Brain microvascular endothelial cell (primary cell): Measurements from ENCODE around the gene DONSON.
"Not testable (repeated sequence)": the region's sequence is repeated elsewhere in the genome, so short reads cannot be mapped to it uniquely, and the experiment has no call there.

Experiments used
- DNase-seq: peaks from one replicate; pipeline ENCODE4 v3.0.0-alpha.2; 2020
- H3K27ac ChIP-seq: fragments of 250-450 bp; sonication (Bioruptor Pico); 2 replicates; pipeline ENCODE4 v1.5.1; 2020; ENCODE audit warnings: mild to moderate bottlenecking, moderate library complexity
- H3K27me3 ChIP-seq: fragments of 250-450 bp; sonication (Bioruptor Pico); replicated peaks from 2 replicates; pipeline ENCODE4 v1.5.1; 2020; ENCODE audit warnings: mild to moderate bottlenecking
- H3K36me3 ChIP-seq: fragments of 250-450 bp; sonication (Bioruptor Pico); replicated peaks from 2 replicates; pipeline ENCODE4 v1.5.1; 2020; ENCODE audit warnings: mild to moderate bottlenecking
- H3K4me3 ChIP-seq: 2 replicates; pipeline ENCODE4 v1.5.1; 2011; ENCODE audit warnings: low read depth, mild to moderate bottlenecking, control low read depth, low read length, moderate library complexity
- in situ Hi-C: cut with HindIII; loops from 2 replicates; pipeline ENCODE4 v1.10.0; 2017; ENCODE audit warnings: low sequenced_read_pairs, low pct_ligation_motif_present
- TF ChIP-seq, protein P1 (sequence below): IDR thresholded peaks from 2 replicates; pipeline ENCODE4 v1.5.1; 2011; ENCODE audit warnings: low read depth, mild to moderate bottlenecking, moderate library complexity, low read length, control low read depth, inconsistent platforms; ENCODE audit errors: missing control alignments

The DONSON gene, protein sequence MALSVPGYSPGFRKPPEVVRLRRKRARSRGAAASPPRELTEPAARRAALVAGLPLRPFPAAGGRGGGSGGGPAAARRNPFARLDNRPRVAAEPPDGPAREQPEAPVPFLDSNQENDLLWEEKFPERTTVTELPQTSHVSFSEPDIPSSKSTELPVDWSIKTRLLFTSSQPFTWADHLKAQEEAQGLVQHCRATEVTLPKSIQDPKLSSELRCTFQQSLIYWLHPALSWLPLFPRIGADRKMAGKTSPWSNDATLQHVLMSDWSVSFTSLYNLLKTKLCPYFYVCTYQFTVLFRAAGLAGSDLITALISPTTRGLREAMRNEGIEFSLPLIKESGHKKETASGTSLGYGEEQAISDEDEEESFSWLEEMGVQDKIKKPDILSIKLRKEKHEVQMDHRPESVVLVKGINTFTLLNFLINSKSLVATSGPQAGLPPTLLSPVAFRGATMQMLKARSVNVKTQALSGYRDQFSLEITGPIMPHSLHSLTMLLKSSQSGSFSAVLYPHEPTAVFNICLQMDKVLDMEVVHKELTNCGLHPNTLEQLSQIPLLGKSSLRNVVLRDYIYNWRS

DNA sequence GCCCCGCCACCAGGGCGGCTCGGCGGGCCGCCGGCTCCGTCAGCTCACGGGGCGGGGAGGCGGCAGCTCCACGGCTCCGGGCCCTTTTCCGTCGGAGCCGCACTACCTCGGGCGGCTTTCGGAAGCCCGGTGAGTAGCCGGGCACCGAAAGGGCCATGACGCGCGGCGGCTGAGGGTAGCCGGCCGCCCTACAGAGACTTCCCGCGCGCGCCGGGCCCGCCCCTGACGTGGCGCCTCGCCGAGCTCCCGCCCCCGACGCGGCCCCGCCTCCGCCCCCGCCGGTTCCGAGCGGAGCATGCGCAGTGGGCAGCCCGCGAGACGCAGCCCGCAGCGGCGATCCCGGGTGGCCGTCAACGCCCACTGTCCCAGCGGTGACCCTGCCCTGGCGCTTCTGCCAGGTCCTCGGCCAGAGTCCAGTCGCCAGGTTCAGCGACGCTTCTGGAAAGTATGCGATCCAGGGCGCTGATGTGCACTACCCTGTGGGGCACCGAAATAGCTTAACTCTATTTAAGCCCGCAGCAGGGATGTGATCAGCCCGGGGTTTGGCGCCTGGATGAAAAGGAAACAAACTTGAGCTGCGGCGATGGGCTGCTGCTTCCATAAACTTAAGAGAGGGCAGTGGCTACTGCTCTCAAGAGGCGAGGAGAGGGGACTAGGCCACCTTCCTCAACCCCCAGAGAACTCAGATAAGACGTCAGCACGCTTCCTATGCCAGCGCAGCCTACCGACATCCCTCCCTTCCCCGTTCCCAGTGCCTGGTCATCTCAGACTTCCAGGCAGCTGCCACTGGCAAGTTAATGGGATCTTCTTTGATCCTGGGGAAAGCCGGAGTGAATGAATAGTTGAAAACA lies at the start of gene DONSON:
TSS of gene DONSON (minus strand) at position 200 of the 851 bp plus-strand sequence. CDS start at position 157, 43 bp downstream.
- H3K4me3 ChIP-seq = peak within 1 kb of the TSS; percentile 86
- in situ Hi-C loops = no loop called here
- H3K27me3 ChIP-seq = no peaks in the 10 kb centered on the region
- TF ChIP-seq, protein P1, sequence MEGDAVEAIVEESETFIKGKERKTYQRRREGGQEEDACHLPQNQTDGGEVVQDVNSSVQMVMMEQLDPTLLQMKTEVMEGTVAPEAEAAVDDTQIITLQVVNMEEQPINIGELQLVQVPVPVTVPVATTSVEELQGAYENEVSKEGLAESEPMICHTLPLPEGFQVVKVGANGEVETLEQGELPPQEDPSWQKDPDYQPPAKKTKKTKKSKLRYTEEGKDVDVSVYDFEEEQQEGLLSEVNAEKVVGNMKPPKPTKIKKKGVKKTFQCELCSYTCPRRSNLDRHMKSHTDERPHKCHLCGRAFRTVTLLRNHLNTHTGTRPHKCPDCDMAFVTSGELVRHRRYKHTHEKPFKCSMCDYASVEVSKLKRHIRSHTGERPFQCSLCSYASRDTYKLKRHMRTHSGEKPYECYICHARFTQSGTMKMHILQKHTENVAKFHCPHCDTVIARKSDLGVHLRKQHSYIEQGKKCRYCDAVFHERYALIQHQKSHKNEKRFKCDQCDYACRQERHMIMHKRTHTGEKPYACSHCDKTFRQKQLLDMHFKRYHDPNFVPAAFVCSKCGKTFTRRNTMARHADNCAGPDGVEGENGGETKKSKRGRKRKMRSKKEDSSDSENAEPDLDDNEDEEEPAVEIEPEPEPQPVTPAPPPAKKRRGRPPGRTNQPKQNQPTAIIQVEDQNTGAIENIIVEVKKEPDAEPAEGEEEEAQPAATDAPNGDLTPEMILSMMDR = no peak
- DNase-seq = peak; percentile 53
- H3K27ac ChIP-seq = peak within 1 kb of the TSS; percentile 81
- no peaks in the 10 kb centered on the region for H3K36me3 ChIP-seq

DNA sequence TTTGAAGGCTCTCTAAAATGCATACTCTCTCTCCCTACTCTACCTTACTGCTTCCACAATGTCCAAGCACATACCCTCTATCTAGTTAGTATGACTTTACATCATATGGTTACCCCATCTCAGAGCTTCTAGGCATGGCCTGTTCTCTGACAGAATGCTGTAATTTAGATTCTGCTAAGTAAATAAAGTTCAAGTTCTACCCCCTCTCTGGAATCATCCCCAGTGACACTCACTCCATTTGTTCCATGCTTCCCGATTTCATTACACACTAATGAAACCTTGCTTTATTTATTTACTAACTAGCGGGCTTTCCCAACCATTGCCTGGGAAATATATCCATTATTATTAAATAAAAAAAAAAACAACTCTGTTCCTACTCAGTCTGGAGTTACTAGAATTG lies 45.8 kb upstream of the DONSON start:
- Histone ChIP-seq H3K36me3 (peaks cover 13% of the 10 kb centered on the region), H3K27me3 (no peaks in the 10 kb centered on the region), H3K4me3 (no peak overlapping the region), H3K27ac (no peak overlapping the region)
- in situ Hi-C loops = no loop called here
- DNase-seq = no peak
- TF ChIP-seq, protein P1 = no peak

DNA sequence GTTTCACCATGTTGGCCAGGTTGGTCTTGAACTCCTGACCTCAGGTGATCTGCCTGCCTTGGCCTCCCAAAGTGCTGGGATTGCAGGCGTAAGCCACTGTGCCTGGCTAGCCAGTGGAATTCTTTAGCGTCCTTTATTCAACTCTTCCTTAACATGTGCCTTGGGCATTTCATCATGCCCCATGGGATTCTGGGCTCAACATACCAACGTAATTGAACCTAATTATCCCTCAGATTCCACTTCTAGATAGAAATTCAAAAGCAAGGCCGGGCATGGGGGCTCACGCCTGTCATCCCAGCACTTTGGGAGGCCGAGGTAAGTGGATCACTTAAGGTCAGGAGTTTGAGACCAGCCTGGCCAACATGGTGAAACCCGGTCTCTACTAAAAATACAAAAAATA lies 37.7 kb upstream of the DONSON start:
- H3K27ac ChIP-seq, in situ Hi-C loops, H3K27me3 ChIP-seq, DNase-seq, H3K4me3 ChIP-seq: not testable (repeated sequence)
- H3K36me3 ChIP-seq = peaks cover 21% of the 10 kb centered on the region

DNA sequence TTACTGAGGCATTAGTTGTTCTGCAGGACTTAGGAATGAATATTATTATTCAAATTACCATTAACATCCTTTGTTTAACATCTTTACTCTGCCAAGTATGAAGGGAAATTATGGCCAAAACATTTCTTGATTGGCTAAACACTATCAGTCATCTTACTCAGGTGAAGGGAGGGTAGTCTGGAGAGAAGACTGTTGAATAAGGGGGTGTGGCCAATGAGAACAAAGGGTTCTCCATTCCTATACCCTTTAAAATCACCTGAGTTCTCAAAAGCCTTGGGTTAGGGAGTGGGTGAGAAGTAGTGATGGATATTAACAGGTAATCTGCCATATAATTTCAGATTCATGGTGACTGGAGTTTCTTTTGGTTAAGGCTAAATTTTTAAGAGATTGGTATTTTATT lies 33.8 kb upstream of the DONSON start:
- Histone ChIP-seq H3K27me3 (no peaks in the 10 kb centered on the region), H3K27ac (no peak overlapping the region), H3K4me3 (no peak overlapping the region), H3K36me3 (peaks cover 10% of the 10 kb centered on the region)
- in situ Hi-C loops = no loop called here
- TF ChIP-seq, protein P1 = no peak
- DNase-seq = no peak

DNA sequence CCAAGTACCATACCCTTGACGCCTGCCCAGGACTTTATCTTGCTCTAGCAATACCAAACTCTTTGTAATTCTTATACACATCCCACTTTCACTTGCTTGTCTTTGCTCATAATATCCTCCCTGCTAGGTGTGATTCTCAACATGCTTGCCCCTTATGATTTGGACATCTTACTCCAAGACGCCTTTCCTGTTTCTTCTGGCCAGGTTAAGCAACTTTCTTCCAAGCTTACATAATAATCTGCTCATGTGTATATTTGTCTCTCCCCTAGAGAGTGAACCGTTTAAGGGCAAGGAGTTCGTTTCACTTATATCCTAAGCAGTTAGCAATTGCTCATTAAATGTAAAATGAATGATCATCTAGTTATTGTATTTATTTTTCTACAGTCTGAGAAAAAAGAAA lies 31.2 kb upstream of the DONSON start:
- Histone ChIP-seq H3K4me3 (no peak overlapping the region), H3K27me3 (no peaks in the 10 kb centered on the region), H3K27ac (no peak overlapping the region), H3K36me3 (peaks cover 13% of the 10 kb centered on the region)
- no peak for DNase-seq
- in situ Hi-C loops = no loop called here
- TF ChIP-seq, protein P1 = no peak

DNA sequence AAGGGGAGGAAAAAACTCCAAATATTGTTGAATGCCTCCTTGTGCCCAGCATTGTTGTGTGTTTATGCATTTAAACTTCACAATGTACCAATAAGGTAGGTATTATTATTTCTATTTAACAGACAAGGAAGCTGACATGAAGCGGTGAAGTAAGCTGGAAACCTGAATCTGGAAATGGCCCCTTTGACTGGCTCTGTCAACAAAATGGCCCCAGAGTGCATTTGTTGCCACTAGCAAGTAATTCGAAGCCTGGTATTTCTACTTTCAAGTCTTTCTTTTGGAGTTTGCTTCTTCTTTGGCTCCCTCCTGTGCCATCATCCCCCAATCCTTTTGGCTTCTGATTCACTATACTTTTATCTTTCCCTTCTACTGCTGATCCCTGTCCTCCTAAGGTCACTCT lies 29.9 kb upstream of the DONSON start:
- no peak for DNase-seq
- in situ Hi-C loops = no loop called here
- Histone ChIP-seq H3K27me3 (no peaks in the 10 kb centered on the region), H3K36me3 (peaks cover 10% of the 10 kb centered on the region), H3K27ac (no peak overlapping the region), H3K4me3 (no peak overlapping the region)
- TF ChIP-seq, protein P1 = no peak

DNA sequence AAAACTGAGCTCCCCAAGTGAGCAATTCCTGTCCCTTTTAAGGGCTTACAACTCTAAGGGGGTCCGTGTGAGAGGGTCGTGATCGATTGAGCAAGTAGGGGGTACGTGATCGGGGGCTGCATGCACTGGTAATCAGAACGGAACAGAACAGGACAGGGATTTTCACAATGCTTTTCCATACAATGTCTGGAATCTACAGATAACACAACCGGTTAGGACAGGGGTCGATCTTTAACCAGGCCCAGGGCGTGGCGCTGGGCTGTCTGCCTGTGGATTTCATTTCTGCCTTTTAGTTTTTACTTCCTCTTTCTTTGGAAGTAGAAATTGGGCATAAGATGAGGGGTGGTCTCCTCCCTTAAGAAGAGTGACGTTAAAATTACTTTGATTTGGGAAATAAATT lies 29.1 kb upstream of the DONSON start:
- H3K27me3 ChIP-seq, H3K36me3 ChIP-seq, in situ Hi-C loops, H3K4me3 ChIP-seq, DNase-seq, H3K27ac ChIP-seq: not testable (repeated sequence)
